Activated T-cell treated with anti-CD3 and anti-CD28 coated beads for 24 hours (primary cell): ENCODE measurements around the gene TCF4.

Experiments used
- DNase-seq: peaks from one replicate; pipeline ENCODE4 v3.0.0-alpha.2; 2020; ENCODE audit warnings: low read depth

TCF4 gene

GRCh38 chr18:55346961-55347740 lies 240.8 kb downstream of the TCF4 start:
- DNase-seq = no peak

GRCh38 chr18:55346387-55346786 lies 241.6 kb downstream of the TCF4 start:
- no peak for DNase-seq

GRCh38 chr18:55345103-55345950 lies 242.7 kb downstream of the TCF4 start:
- no peak for DNase-seq

- no peak for DNase-seq
Observed at GRCh38 chr18:55343396-55344073, 244.5 kb downstream of the TCF4 start.

GRCh38 chr18:55340998-55341397 lies 247.0 kb downstream of the TCF4 start:
- no peak for DNase-seq

GRCh38 chr18:55339990-55340389 lies 248.0 kb downstream of the TCF4 start:
- DNase-seq = no peak

GRCh38 chr18:55338978-55339650 lies 248.9 kb downstream of the TCF4 start:
- no peak for DNase-seq

GRCh38 chr18:55337908-55338521 lies 250.0 kb downstream of the TCF4 start:
- no peak for DNase-seq

- no peak for DNase-seq
Observed at GRCh38 chr18:55337138-55337537, 250.9 kb downstream of the TCF4 start.

- DNase-seq = no peak
Observed at GRCh38 chr18:55336438-55337100, 251.4 kb downstream of the TCF4 start.

GRCh38 chr18:55334875-55335274 lies 253.1 kb downstream of the TCF4 start:
- no peak for DNase-seq

- no peak for DNase-seq
Observed at GRCh38 chr18:55331301-55331700, 256.7 kb downstream of the TCF4 start.

- no peak for DNase-seq
Observed at GRCh38 chr18:55328301-55328700, 259.7 kb downstream of the TCF4 start.

GRCh38 chr18:55327454-55327853 lies 260.5 kb downstream of the TCF4 start:
- no peak for DNase-seq

- no peak for DNase-seq
Observed at GRCh38 chr18:55326134-55326533, 261.9 kb downstream of the TCF4 start.

- no peak for DNase-seq
Observed at GRCh38 chr18:55324166-55324565, 263.8 kb downstream of the TCF4 start.

- no peak for DNase-seq
Observed at GRCh38 chr18:55323051-55323994, 264.7 kb downstream of the TCF4 start.

GRCh38 chr18:55322178-55322735 lies 265.7 kb downstream of the TCF4 start:
- DNase-seq = no peak
